Measurements from ENCODE around the gene ELMO1.
"Not testable (repeated sequence)": the region's sequence is repeated elsewhere in the genome, so short reads cannot be mapped to it uniquely, and the experiment has no call there.

Gene ELMO1

GRCh38 chr7:37149051-37149772 lies 299.5 kb downstream of the ELMO1 start:
- DNase-seq (ENCODE audit: low read depth in 2 of 2, low spot score in 1 of 2): no peak

- DNase-seq (ENCODE audit: low read depth in 2 of 2, low spot score in 1 of 2): no peak
Observed at GRCh38 chr7:37145682-37146081, 303.0 kb downstream of the ELMO1 start.

- DNase-seq (ENCODE audit: low read depth in 2 of 2, low spot score in 1 of 2): no peak
Observed at GRCh38 chr7:37144423-37144822, 304.2 kb downstream of the ELMO1 start.

GRCh38 chr7:37142958-37143357 lies 305.7 kb downstream of the ELMO1 start:
- no peak for DNase-seq (ENCODE audit: low read depth in 2 of 2, low spot score in 1 of 2)

- no peak for DNase-seq (ENCODE audit: low read depth in 2 of 2, low spot score in 1 of 2)
Observed at GRCh38 chr7:37141742-37142141, 306.9 kb downstream of the ELMO1 start.

GRCh38 chr7:37133902-37134301 lies 314.8 kb downstream of the ELMO1 start:
- DNase-seq (ENCODE audit: low read depth in 2 of 2, low spot score in 1 of 2): not testable (repeated sequence)

GRCh38 chr7:37131855-37132254 lies 316.8 kb downstream of the ELMO1 start:
- no peak for DNase-seq (ENCODE audit: low read depth in 2 of 2, low spot score in 1 of 2)

- DNase-seq (ENCODE audit: low read depth in 2 of 2, low spot score in 1 of 2): no peak
Observed at GRCh38 chr7:37129035-37129425, 319.6 kb downstream of the ELMO1 start.

- no peak for DNase-seq (ENCODE audit: low read depth in 2 of 2, low spot score in 1 of 2)
Observed at GRCh38 chr7:37128327-37129034, 320.2 kb downstream of the ELMO1 start.

GRCh38 chr7:37119296-37119860 lies 329.3 kb downstream of the ELMO1 start:
- DNase-seq (ENCODE audit: low read depth in 2 of 2, low spot score in 1 of 2): no peak

- DNase-seq (ENCODE audit: low read depth in 2 of 2, low spot score in 1 of 2): no peak
Observed at GRCh38 chr7:37118004-37118403, 330.7 kb downstream of the ELMO1 start.

- DNase-seq (ENCODE audit: low read depth in 2 of 2, low spot score in 1 of 2): no peak
Observed at GRCh38 chr7:37117292-37117691, 331.4 kb downstream of the ELMO1 start.

GRCh38 chr7:37116093-37116701 lies 332.5 kb downstream of the ELMO1 start:
- no peak for DNase-seq (ENCODE audit: low read depth in 2 of 2, low spot score in 1 of 2)

- DNase-seq (ENCODE audit: low read depth in 2 of 2, low spot score in 1 of 2): no peak
Observed at GRCh38 chr7:37113661-37114355, 334.9 kb downstream of the ELMO1 start.

- no peak for DNase-seq (ENCODE audit: low read depth in 2 of 2, low spot score in 1 of 2)
Observed at GRCh38 chr7:37112876-37113275, 335.8 kb downstream of the ELMO1 start.

- no peak for DNase-seq (ENCODE audit: low read depth in 2 of 2, low spot score in 1 of 2)
Observed at GRCh38 chr7:37112218-37112617, 336.4 kb downstream of the ELMO1 start.

GRCh38 chr7:37111459-37111858 lies 337.2 kb downstream of the ELMO1 start:
- no peak for DNase-seq (ENCODE audit: low read depth in 2 of 2, low spot score in 1 of 2)

- DNase-seq (ENCODE audit: low read depth in 2 of 2, low spot score in 1 of 2): no peak
Observed at GRCh38 chr7:37110660-37111424, 337.8 kb downstream of the ELMO1 start.

- no peak for DNase-seq (ENCODE audit: low read depth in 2 of 2, low spot score in 1 of 2)
Observed at GRCh38 chr7:37109843-37110242, 338.8 kb downstream of the ELMO1 start.

GRCh38 chr7:37109016-37109683 lies 339.5 kb downstream of the ELMO1 start:
- DNase-seq (ENCODE audit: low read depth in 2 of 2, low spot score in 1 of 2): no peak
